GM12891 (cell line): ENCODE results near the gene LOXL3.

ENCODE experiments used
- DNase-seq: peaks from one replicate; pipeline ENCODE4 v3.0.0; 2011; ENCODE audit warnings: low spot score; ENCODE audit not compliant: insufficient read length
- FAIRE-seq: peaks from 2 replicates; lab custom pipeline; 2011; peaks lifted over from hg19 to GRCh38; lab: Jason Lieb, UNC
- PAX5 ChIP-seq: IDR thresholded peaks from 2 replicates; pipeline ENCODE4 v1.6.1; 2011; ENCODE audit warnings: low read length, moderate library complexity, mild to moderate bottlenecking; ENCODE audit not compliant: insufficient read depth, severe bottlenecking
- POLR2A ChIP-seq: IDR thresholded peaks from 2 replicates; pipeline ENCODE4 v1.6.1; 2011; ENCODE audit warnings: low read depth, low read length, control low read depth
- POLR2AphosphoS5 ChIP-seq: IDR thresholded peaks from 2 replicates; pipeline ENCODE4 v1.6.1; 2011; ENCODE audit warnings: low read depth, low read length, control low read depth
- POU2F2 ChIP-seq: IDR thresholded peaks from 2 replicates; pipeline ENCODE4 v1.6.1; 2011; ENCODE audit warnings: low read depth, mild to moderate bottlenecking, control low read depth, low read length, moderate library complexity
- SPI1 ChIP-seq: IDR thresholded peaks from 2 replicates; pipeline ENCODE4 v1.6.1; 2011; ENCODE audit warnings: low read depth, low read length, control low read depth
- TAF1 ChIP-seq: IDR thresholded peaks from 2 replicates; pipeline ENCODE4 v1.6.1; 2011; ENCODE audit warnings: low read depth, low read length, control low read depth

Gene LOXL3

GRCh38 chr2:74544634-74545033 lies 9.1 kb downstream of the LOXL3 start:
- FAIRE-seq, result no peak
- TF ChIP-seq POLR2A, result no peak
- no peak for TF ChIP-seq PAX5
- no peak for TF ChIP-seq POU2F2
- TF ChIP-seq TAF1, result no peak
- TF ChIP-seq SPI1, result no peak
- no peak for TF ChIP-seq POLR2AphosphoS5
- no peak for DNase-seq

GRCh38 chr2:74542978-74543377 lies 10.8 kb downstream of the LOXL3 start:
- DNase-seq, result no peak
- TF ChIP-seq PAX5 (no peak), TAF1 (no peak), SPI1 (no peak), POLR2AphosphoS5 (no peak), POLR2A (no peak), POU2F2 (no peak)
- FAIRE-seq, result no peak

GRCh38 chr2:74540291-74540690 lies 13.5 kb downstream of the LOXL3 start:
- TF ChIP-seq SPI1, result no peak
- no peak for TF ChIP-seq POLR2AphosphoS5
- no peak for TF ChIP-seq TAF1
- no peak for TF ChIP-seq PAX5
- TF ChIP-seq POLR2A, result no peak
- no peak for TF ChIP-seq POU2F2
- no peak for FAIRE-seq
- no peak for DNase-seq

- FAIRE-seq, result peak; percentile 23
- TF ChIP-seq TAF1 (no peak), SPI1 (peak; percentile 45; the same call in 1 of the 2 replicates), POU2F2 (no peak), POLR2A (no peak), PAX5 (no peak), POLR2AphosphoS5 (no peak)
- DNase-seq, result no peak
Measured at GRCh38 chr2:74538881-74539339, 14.8 kb downstream of the LOXL3 start.

- no peak for DNase-seq
- FAIRE-seq, result no peak
- TF ChIP-seq TAF1 (no peak), POLR2A (no peak), POLR2AphosphoS5 (no peak), PAX5 (no peak), POU2F2 (no peak), SPI1 (no peak)
Measured at GRCh38 chr2:74537140-74537539, 16.6 kb downstream of the LOXL3 start.

GRCh38 chr2:74536166-74536950 lies 17.4 kb downstream of the LOXL3 start:
- FAIRE-seq, result no peak

GRCh38 chr2:74535440-74535965 lies 18.2 kb downstream of the LOXL3 start:
- TF ChIP-seq POLR2AphosphoS5 (no peak), POU2F2 (no peak), POLR2A (no peak), SPI1 (no peak), PAX5 (no peak), TAF1 (no peak)
- FAIRE-seq, result no peak

More at GRCh38 chr2:74536166-74536950, 17.4 kb downstream of the LOXL3 start:
- TF ChIP-seq POLR2AphosphoS5, result no peak; the same call in 1 of the 2 replicates
- TF ChIP-seq TAF1, result no peak
- TF ChIP-seq PAX5, result no peak
- TF ChIP-seq POU2F2, result no peak
- TF ChIP-seq SPI1, result no peak
- TF ChIP-seq POLR2A, result no peak
- no peak for DNase-seq

GRCh38 chr2:74534411-74534810 lies 19.3 kb downstream of the LOXL3 start:
- DNase-seq (no peak), FAIRE-seq (no peak)
- no peak for TF ChIP-seq POLR2A
- no peak for TF ChIP-seq TAF1
- TF ChIP-seq POLR2AphosphoS5, result no peak
- TF ChIP-seq PAX5, result no peak
- no peak for TF ChIP-seq SPI1
- no peak for TF ChIP-seq POU2F2

More at GRCh38 chr2:74535440-74535965, 18.2 kb downstream of the LOXL3 start:
- DNase-seq, result no peak

GRCh38 chr2:74533464-74533863 lies 20.3 kb downstream of the LOXL3 start:
- FAIRE-seq, result no peak
- TF ChIP-seq TAF1 (no peak), POLR2A (peak; percentile 23; the same call in 1 of the 2 replicates), PAX5 (no peak)
- no peak for DNase-seq

- no peak for FAIRE-seq
- no peak for TF ChIP-seq POLR2AphosphoS5
- no peak for TF ChIP-seq TAF1
- no peak for TF ChIP-seq POU2F2
- TF ChIP-seq SPI1, result no peak
- TF ChIP-seq POLR2A, result no peak
- no peak for TF ChIP-seq PAX5
- DNase-seq, result no peak
Measured at GRCh38 chr2:74532222-74532621, 21.5 kb downstream of the LOXL3 start.
